HT-29 (cell line): Measurements from ENCODE around the gene RBM4. TPM values are rescaled to one million over a fixed set of nuclear protein-coding genes. Genes with fewer than 3 reads are reported as not detected.

Source experiments
- DNase-seq: peaks from one replicate; pipeline ENCODE4 v3.0.0-alpha.2; 2015; ENCODE audit warnings: low spot score
- total RNA-seq: library from RNA; depleted of rRNA; stranded (reverse); fragments of >200 nt; shearing (Covaris generic); gene quantifications from 2 replicates; pipeline ENCODE4 v1.2.3, GENCODE V29; 2014

Gene RBM4
- total RNA-seq, 1 experiment from 2014 or later = 93.9 TPM

- no peak for DNase-seq
Observed at GRCh38 chr11:66651016-66651415, 12.5 kb downstream of the RBM4 start.

- DNase-seq = no peak
Observed at GRCh38 chr11:66652651-66653050, 14.1 kb downstream of the RBM4 start.

- no peak for DNase-seq
Observed at GRCh38 chr11:66653123-66653522, 14.6 kb downstream of the RBM4 start.

GRCh38 chr11:66659763-66660162 is 21.3 kb downstream of the RBM4 start:
- DNase-seq = no peak

DNA sequence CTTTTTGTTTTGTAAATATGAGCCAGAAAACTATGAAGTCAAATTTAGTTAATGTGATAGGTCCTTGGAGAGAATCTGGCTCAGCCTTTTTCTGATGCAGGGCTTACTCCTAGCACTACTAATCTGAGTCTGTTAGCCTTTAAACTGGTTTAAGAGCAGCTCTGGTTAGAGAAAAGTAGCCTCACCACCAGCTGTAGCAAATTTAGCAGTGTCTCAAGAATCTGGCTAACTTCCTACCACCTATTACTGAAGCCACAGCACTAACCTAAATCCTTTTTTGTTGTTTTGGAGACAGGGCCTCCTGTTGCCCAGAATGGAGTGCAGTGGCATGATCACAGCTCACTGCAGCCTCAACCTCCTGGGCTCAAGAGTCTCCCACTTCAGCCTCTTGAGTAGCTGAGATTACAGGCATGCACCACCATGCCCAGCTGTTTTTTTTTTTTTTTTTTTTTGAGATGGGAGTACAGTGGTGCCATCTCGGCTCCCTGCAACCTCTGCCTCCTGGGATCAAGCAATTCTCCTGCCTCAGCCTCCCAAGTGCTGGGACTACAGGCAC is 25.3 kb downstream of the RBM4 start:
- DNase-seq = no peak

- no peak for DNase-seq
Observed at GRCh38 chr11:66665369-66665768, 26.9 kb downstream of the RBM4 start.

- DNase-seq = no peak
Observed at GRCh38 chr11:66670816-66671215, 32.3 kb downstream of the RBM4 start.

DNA sequence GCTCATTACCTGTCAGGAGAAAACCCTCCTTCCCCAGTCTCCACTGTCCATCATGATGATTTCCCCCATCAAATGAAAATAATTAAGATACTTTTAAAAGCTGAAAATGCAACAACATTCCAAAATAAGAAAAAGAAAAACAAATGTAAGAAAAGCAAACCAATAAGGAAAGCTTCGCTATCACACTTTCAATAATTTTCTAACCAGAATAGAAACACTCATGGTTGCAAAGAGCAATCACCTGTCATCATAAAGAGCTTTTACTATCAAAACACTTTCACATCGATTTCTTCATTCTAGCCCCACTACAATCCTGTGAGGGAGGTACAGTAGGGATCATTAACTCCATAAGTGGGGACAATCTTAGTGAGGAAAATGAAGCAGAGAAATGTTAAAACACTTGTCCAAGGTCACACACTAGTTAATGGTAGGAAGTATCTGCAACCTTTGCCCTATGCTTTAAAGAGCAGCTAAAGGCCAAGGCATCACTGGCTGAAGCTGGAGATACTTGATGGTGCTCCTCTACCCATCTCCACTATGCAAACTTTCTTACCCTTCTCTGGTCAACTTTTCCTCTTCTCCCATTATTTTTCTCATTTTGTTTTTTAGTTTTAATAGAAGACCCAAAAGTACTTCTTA is 36.6 kb downstream of the RBM4 start:
- no peak for DNase-seq

DNA sequence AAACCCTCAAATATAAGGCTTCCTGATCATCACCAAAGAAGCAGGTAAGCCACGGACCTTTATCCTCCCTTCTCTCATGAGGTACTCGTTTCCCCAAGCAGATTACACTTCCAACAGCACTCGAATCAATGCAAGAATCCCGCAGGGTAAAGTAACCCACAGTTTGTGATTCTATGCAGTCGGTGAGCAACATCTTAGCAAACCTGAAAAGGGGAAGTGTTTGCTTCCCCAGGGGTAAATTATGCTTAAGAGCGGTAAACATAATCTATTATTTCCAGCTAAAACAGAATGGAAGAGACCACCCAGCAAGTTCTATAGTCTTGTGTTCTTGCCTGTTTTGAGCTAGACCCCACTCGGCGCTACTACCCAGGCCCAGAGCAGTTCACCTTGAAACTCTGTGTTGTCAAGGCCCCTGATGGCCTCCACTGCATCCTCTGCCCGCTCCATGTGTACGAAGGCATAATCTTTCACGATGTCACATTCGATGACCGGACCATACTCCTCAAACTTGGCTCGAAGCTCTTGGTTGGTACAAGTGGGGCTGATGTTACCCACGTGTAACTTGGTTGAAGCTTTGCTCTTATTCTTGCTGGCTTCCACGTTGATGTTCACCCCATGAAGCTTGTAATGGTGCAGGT is 37.9 kb downstream of the RBM4 start:
- DNase-seq = no peak

DNA sequence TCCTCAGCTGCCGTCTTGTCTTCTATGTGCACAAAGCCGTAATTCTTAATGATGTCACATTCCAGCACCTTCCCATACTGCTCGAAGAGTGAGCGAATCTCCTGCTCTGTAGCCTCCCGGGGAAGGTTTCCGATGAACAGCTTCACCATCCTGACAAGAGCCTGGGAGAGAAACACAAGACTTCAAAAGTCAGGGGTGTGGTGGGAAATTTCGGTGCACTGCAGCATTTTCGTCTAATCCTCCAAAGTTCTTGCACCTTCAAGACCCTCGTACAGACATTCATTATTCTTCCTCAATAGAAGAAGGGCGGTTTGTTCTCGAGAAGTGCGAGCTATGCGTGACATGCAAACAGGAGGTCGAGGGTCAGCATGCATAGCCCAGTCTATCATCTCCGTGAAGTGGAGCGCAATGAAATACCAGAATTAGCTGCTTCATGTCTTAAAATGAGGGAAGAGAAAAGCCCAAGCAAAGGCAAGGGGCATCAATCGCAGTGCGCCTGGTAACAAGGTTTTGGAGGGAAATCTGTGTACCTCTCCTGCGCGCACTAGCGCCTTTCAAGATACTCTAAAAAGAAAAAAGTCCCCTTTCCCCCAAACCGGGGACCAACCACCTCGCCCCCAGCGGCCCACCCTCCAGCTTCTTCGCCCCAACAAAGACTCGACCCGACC is 38.6 kb downstream of the RBM4 start:
- no peak for DNase-seq

DNA sequence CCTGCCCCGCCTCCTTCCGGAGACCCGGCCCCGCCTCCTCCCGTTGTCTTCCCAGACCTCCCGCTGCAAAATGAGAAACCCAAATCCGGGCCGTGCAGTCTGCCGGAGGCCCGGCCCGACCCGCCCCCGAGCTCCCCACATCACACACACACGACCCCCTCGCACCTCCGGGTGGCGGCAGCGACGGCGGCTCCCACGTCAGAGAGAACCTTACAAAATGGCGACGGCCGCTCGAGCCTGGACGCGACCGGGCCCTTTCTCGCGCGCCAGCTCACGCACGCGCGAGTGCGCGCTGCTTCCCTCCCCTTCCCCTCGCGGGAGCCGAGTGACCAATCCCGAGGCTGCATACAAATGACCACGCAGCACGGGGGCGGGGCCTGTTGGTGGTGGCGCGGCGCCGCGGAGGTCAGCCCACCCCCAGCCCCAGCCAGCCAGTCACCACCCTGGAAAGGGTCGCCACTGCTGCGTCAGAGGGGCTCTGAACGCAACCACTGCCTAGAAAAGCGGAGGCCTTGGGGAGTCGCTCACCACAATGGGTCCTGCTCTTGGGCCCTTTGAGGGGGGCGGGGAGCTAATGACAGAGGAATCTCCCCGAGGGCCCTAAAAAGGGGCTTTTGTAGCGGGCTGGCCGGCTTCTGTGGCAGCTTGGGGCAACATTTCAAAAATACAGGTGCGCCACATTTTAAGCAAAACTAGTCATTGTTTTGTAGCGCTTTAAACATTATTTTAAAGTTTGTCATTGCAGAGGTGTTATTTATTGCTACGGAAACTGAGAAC is 39.3 kb downstream of the RBM4 start, which contains the start of gene RBM4B:
Gene RBM4B (minus strand): TSS at position 289 of the 777 bp plus-strand sequence. CDS start 808 bp downstream, outside the sequence.
- DNase-seq = peak; percentile 96

DNA sequence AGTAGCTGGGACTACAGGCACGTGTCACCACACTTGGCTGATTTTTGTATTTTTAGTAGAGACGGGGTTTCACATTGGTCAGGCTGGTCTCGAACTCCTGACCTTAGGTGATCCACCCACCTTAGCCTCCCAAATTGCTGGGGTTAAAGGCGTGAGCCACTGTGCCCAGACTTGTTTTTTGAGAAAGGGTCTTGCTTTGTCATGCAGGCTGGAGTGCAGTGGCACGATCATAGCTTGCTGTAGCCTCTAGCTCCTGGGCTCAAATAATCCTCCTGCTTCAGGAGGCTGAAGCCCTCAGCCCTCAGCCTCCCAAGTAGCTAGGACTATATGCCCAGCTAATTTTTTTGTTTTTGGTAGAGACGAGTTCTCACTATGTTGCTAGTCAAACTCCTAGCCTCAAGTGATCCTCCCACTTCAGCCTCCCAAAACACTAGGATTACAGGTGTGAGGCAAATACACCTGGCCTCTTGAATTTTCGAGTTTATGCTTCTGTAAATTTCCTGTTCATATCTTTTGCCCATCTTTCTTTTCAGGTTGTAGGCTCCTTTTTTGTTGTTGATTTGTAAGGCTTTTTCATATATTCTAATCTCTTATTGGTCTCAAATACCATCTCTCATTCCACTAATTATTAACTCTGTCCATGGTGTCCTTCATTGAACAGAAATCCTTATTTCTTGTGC is 42.6 kb downstream of the RBM4 start:
- no peak for DNase-seq

DNA sequence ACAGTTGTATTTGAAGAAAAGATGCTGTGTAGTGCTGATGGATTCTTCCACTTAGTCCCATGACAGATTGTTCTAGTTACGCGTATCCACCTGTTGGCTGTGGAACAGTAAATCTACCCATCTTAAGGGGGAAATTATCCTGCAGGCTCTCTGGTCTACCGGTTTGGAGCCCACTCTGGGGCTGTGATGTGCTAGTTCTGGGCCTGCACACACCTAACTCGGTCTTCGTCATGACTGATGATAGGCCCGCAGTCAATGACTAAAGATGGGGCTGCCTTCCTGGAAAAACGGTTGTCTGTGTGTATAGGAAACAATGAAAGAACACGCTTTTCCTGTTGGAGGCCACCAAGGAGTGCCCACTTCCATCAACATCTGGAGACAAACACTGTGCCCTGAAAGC is 45.4 kb downstream of the RBM4 start:
- no peak for DNase-seq

DNA sequence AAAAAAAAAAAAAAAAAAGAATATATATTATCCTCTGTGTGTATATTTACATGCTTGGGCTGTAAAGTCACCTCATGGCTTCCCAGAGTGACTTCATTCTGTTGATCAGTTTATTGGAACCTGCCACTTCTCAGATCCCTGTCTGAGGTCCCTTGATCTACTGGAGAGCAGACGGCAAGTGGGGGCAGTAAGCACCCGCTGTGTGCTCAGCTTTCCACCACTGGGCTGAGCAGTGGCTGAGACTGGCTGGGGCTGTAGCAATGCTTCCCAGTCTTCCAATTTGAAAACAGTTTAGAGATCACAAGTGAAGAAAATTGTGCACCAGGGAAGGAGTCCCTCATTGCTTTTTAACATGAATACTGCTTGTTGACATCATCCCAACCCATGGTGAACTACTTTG is 46.1 kb downstream of the RBM4 start:
- DNase-seq = no peak

GRCh38 chr11:66685276-66686099 is 47.0 kb downstream of the RBM4 start:
- no peak for DNase-seq

DNA sequence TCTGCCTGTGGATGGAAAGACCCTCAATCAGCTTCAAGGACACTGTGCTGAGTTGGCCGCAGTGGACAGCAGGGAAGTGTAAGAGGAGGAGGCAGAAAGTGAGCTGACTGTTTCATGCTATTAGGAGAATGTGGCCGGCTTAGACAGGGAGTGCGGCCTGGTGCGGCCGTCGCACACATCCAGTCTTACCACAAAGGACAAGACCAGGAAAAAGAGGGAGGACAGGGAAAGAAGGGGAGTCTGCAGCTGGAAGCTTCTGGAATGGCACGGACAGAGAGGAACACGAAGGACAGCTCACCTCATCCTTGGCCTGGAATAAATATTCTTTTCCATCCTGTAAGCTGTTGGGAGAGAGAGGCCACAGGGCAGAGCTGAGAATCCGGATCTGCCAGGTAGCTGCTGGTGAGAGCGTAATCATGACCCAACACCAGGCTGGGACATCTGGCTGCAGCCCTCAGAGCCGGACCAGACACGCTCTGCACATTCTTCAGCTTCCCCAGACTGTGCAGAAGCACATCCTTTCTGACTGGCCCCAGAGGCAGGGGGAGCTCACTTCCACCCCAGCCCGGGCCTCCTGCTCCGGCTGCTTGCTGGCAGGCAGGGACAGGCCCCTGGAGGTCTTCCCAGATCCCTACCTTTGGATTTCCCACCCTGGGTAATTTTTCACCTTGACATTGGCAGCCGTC is 47.7 kb downstream of the RBM4 start:
- DNase-seq = no peak

DNA sequence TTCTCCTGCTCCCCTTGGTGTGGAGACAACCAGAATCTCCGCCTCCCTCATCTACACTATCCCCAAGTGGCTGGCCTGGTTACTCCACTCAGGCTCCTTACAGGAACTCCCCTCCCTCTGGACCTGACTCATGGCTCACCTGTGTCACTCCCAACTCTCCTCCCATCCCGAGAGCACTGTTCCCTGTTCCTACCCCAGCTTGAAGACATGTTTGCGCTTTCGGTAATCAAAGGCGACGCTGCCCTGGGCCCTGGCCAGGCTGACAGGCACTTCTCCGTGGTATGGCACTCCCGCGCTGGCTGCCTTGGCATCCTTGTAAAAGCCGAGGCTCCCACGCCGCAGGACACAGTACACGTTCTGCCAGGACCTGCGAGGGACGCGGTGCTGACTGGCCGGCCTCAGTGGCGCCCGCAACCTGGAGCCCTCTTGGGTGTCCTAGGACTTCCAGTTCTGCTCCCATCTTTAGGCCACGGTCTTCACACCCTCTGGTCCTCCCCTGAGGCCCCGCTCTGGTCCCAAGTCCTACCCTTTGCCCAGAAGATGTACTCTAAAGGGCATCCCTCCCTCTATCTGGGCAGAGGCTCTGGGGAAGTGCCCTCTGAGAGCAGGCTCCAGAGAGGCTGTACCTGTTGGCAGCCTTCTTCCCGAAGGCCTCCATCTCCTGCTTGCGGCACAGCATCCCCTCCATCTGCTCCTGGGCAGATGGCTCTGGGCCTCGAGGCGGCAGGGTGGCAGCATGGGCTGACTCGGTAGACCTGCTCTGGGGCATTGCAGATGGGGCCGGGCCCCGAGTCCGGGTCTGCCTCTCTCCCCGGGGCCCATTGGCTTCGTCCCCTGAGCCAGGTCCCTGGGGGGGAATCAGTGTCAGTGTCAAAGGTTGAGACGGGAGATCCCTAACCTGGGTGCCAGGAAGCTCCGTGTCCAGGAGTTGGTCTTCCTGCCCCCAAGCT is 48.6 kb downstream of the RBM4 start:
- no peak for DNase-seq

DNA sequence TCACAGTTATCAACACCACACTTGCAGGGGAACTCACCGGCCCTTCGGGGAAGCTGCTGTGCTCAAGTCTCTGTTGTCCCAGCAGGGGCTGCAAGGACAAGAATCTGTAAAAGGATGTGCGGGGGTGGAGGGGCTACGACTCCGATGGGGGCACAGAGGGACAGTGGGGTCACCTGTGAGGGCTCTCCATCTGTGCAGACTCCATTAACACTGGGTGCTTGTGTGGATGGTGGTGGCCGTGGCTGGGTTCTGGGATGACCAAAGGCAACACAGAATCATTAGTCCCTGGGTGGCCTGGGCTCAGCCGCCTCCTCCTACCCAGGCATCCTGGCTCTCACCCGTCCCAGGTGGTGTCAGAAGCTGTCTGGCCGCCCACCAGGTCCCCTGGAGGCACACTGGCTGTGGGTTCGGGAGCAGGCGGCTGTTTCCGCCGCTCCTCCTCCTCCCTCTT is 49.4 kb downstream of the RBM4 start:
- DNase-seq = no peak
